ENCODE data around the gene INSYN2B. TPM values are rescaled to one million over a fixed set of nuclear protein-coding genes. Genes with fewer than 3 reads are reported as not detected.

Gene INSYN2B
- not detected for total RNA-seq
- polyA plus RNA-seq = under 1 TPM; 0.08 to 0.12 TPM
- not detected for total RNA-seq

DNA sequence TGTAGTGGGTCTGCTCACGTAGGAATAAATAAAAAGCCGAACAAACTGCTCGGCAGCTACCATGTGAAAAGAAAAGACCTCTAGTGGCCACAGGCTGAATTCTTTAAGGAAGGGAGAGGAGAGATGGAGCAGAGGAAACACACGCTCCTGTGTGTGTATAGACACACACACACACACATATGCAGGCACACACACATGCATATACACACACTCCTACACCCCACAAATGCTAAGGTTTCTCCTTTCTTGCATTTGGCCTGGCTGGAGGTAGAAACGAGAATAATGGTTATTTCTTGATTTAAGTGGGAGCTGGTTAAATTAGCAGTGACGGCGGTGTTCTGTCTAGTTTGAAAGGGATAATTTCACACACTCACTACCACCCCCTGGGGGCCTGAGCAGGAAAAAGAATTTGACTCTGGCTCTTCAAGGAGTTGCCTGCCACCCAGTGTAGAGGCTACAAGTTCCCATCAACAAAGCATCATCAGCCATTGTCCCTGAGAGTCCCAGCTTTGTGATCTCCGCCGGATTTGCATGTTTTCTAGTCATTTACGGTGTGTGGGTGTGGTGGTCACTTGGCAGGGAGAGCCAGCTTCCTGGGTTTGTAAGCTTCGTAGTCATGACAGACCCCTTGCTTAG is at the start of gene INSYN2B:
INSYN2B (minus strand) TSS at position 78 of the 636 bp plus-strand sequence. CDS start 96,597 bp downstream, outside the sequence.
- ChIA-PET POLR2A (no interaction called here), CTCF (interaction anchor here (0.9 kb wide), 1 partner anchor 366 kb away, joined by 3 read pairs; no protein-coding TSS in a partner anchor)
- Mint-ChIP-seq H3K27ac (peak within 1 kb of the TSS in 3 of 9 donors; percentile 9 to 28 (median 10)), H3K4me1 (peaks cover 0 to 5% (median 0%) of the 10 kb centered on the region in 7 donors), H3K36me3 (peaks cover 12 to 46% (median 28%) of the 10 kb centered on the region in 5 donors), H3K4me3 (no peak within 1 kb of the TSS), H3K27me3 (no peaks in the 10 kb centered on the region), H3K9me3 (peaks cover 0 to 1% (median 0%) of the 10 kb centered on the region in 11 donors)
- H3K9me3 ChIP-seq (ENCODE audit: control insufficient read depth in 2 of 3, low read length in 3 of 3) = no peaks in the 10 kb centered on the region
- H3K27ac ChIP-seq (ENCODE audit: low read depth, low read length) = no peak within 1 kb of the TSS
- H3K4me1 ChIP-seq (ENCODE audit: control insufficient read depth in 2 of 2, insufficient read depth in 2 of 2, low read length in 2 of 2) = no peaks in the 10 kb centered on the region
- no peaks in the 10 kb centered on the region for H3K27me3 ChIP-seq (ENCODE audit: control insufficient read depth in 2 of 2, insufficient read depth in 2 of 2, low read length in 2 of 2)
- peaks cover 13 to 36% (median 15%) of the 10 kb centered on the region in 3 experiments for H3K36me3 ChIP-seq (ENCODE audit: control insufficient read depth in 2 of 3, insufficient read depth in 3 of 3, low read length in 3 of 3)
- intact Hi-C loops (cut with micrococcal nuclease) = loop anchor here in 1 of 2 donors (10.0 kb wide), 1 partner anchor 226 kb away; no protein-coding TSS in a partner anchor
- DNase-seq (peak in 1 of 9 donors; percentile 23), ATAC-seq (peak; percentile 53)
- no peak within 1 kb of the TSS for H3K4me3 ChIP-seq (ENCODE audit: low read length)

- peaks cover 0 to 2% (median 0%) of the 10 kb centered on the region in 11 donors for H3K9me3 Mint-ChIP-seq
- no peak overlapping the region for H3K4me3 Mint-ChIP-seq
- ChIA-PET POLR2A (no interaction called here), CTCF (no interaction called here)
- H3K27me3 Mint-ChIP-seq = no peaks in the 10 kb centered on the region
- H3K4me1 Mint-ChIP-seq = peaks cover 0 to 9% (median 0%) of the 10 kb centered on the region in 7 donors
- peaks cover 23 to 78% (median 47%) of the 10 kb centered on the region in 5 donors for H3K36me3 Mint-ChIP-seq
- Histone ChIP-seq H3K27me3 (ENCODE audit: control insufficient read depth in 2 of 2, insufficient read depth in 2 of 2, low read length in 2 of 2) (no peaks in the 10 kb centered on the region), H3K4me3 (ENCODE audit: low read length) (no peak overlapping the region), H3K9me3 (ENCODE audit: control insufficient read depth in 2 of 3, low read length in 3 of 3) (no peaks in the 10 kb centered on the region), H3K36me3 (ENCODE audit: control insufficient read depth in 2 of 3, insufficient read depth in 3 of 3, low read length in 3 of 3) (peaks cover 0 to 85% (median 14%) of the 10 kb centered on the region in 3 experiments), H3K27ac (ENCODE audit: low read depth, low read length) (no peak overlapping the region), H3K4me1 (ENCODE audit: control insufficient read depth in 2 of 2, insufficient read depth in 2 of 2, low read length in 2 of 2) (no peaks in the 10 kb centered on the region)
- peak overlapping the region in 3 of 9 donors; percentile 9 to 42 (median 20) for H3K27ac Mint-ChIP-seq
- intact Hi-C loops (cut with micrococcal nuclease) = no loop called here
- DNase-seq = no peak
- ATAC-seq = no peak
These were observed 47.8 kb upstream of the INSYN2B start for GRCh38 chr5:170028124-170028523.

GRCh38 chr5:170025853-170026252 is 45.6 kb upstream of the INSYN2B start:
- H3K4me3 ChIP-seq (ENCODE audit: low read length) = no peak overlapping the region
- peak overlapping the region in 1 of 9 donors; percentile 14 for H3K27ac Mint-ChIP-seq
- H3K4me3 Mint-ChIP-seq = peak overlapping the region in 1 of 10 donors; percentile 33
- no peaks in the 10 kb centered on the region for H3K27me3 ChIP-seq (ENCODE audit: control insufficient read depth in 2 of 2, insufficient read depth in 2 of 2, low read length in 2 of 2)
- H3K9me3 ChIP-seq (ENCODE audit: control insufficient read depth in 2 of 3, low read length in 3 of 3) = no peaks in the 10 kb centered on the region
- H3K27ac ChIP-seq (ENCODE audit: low read depth, low read length) = no peak overlapping the region
- intact Hi-C loops (cut with micrococcal nuclease) = no loop called here
- H3K36me3 ChIP-seq (ENCODE audit: control insufficient read depth in 2 of 3, insufficient read depth in 3 of 3, low read length in 3 of 3) = peaks cover 0 to 93% (median 11%) of the 10 kb centered on the region in 3 experiments
- peaks cover 30 to 85% (median 55%) of the 10 kb centered on the region in 5 donors for H3K36me3 Mint-ChIP-seq
- ChIA-PET POLR2A (no interaction called here), CTCF (no interaction called here)
- no peak for DNase-seq
- ATAC-seq = no peak
- no peaks in the 10 kb centered on the region for H3K27me3 Mint-ChIP-seq
- peaks cover 0 to 9% (median 0%) of the 10 kb centered on the region in 7 donors for H3K4me1 Mint-ChIP-seq
- peaks cover 0 to 2% (median 0%) of the 10 kb centered on the region in 11 donors for H3K9me3 Mint-ChIP-seq
- no peaks in the 10 kb centered on the region for H3K4me1 ChIP-seq (ENCODE audit: control insufficient read depth in 2 of 2, insufficient read depth in 2 of 2, low read length in 2 of 2)

DNA sequence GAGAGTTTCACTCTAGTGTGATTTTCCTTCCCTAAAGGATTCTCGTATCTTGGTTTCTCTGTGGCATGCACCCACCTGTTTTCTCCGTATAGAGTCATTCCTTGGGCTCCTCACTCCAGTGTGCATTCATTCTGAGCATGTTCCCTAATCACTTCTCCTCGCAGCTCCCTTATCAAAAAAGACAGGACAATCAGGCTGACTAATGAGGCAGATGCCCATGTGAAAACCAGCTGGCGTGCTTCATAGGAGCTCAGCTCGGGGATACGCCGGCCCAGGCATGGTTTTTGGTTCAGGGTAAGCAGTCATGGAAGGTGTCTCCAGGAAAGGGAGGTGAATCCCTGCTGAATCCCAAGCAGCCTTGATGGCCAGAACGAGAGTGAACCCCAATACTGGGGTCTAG is 41.2 kb upstream of the INSYN2B start:
- no peak for ATAC-seq
- ChIA-PET CTCF (no interaction called here), POLR2A (no interaction called here)
- H3K27ac Mint-ChIP-seq = no peak overlapping the region
- Histone ChIP-seq H3K27me3 (ENCODE audit: control insufficient read depth in 2 of 2, insufficient read depth in 2 of 2, low read length in 2 of 2) (no peaks in the 10 kb centered on the region), H3K9me3 (ENCODE audit: control insufficient read depth in 2 of 3, low read length in 3 of 3) (no peaks in the 10 kb centered on the region), H3K4me1 (ENCODE audit: control insufficient read depth in 2 of 2, insufficient read depth in 2 of 2, low read length in 2 of 2) (no peaks in the 10 kb centered on the region), H3K27ac (ENCODE audit: low read depth, low read length) (no peak overlapping the region), H3K36me3 (ENCODE audit: control insufficient read depth in 2 of 3, insufficient read depth in 3 of 3, low read length in 3 of 3) (peaks cover 6 to 91% (median 11%) of the 10 kb centered on the region in 3 experiments), H3K4me3 (ENCODE audit: low read length) (no peak overlapping the region)
- H3K36me3 Mint-ChIP-seq = peaks cover 31 to 77% (median 43%) of the 10 kb centered on the region in 5 donors
- peaks cover 0 to 17% (median 0%) of the 10 kb centered on the region in 7 donors for H3K4me1 Mint-ChIP-seq
- peaks cover 0 to 2% (median 0%) of the 10 kb centered on the region in 11 donors for H3K9me3 Mint-ChIP-seq
- H3K4me3 Mint-ChIP-seq = no peak overlapping the region
- no peak for DNase-seq
- H3K27me3 Mint-ChIP-seq = no peaks in the 10 kb centered on the region
- intact Hi-C loops (cut with micrococcal nuclease) = no loop called here

DNA sequence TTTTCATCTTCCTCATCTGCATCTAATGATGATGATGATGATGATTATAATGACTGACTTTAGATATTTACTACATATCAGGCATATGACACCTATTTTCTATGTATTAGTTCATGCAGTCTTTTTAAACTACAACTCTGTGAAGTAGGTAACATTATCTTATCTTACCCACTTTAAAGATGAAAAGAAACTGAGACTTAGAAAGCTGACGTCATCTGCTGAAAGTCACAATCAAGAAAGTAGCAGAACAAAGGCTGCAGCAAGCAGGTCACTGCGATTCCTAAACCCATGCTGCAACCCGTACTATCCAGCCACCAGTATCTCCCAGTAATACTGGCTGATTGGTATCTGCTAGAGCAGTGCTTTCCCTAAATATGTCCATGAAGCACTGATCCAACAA is 40.1 kb upstream of the INSYN2B start:
- Mint-ChIP-seq H3K27ac (peak overlapping the region in 1 of 9 donors; percentile 8), H3K36me3 (peaks cover 25 to 74% (median 38%) of the 10 kb centered on the region in 5 donors), H3K4me3 (no peak overlapping the region), H3K4me1 (peaks cover 0 to 8% (median 0%) of the 10 kb centered on the region in 7 donors), H3K9me3 (peaks cover 0 to 2% (median 0%) of the 10 kb centered on the region in 11 donors), H3K27me3 (no peaks in the 10 kb centered on the region)
- intact Hi-C loops (cut with micrococcal nuclease) = no loop called here
- Histone ChIP-seq H3K27ac (ENCODE audit: low read depth, low read length) (no peak overlapping the region), H3K36me3 (ENCODE audit: control insufficient read depth in 2 of 3, insufficient read depth in 3 of 3, low read length in 3 of 3) (peaks cover 6 to 83% (median 11%) of the 10 kb centered on the region in 3 experiments), H3K27me3 (ENCODE audit: control insufficient read depth in 2 of 2, insufficient read depth in 2 of 2, low read length in 2 of 2) (no peaks in the 10 kb centered on the region), H3K4me1 (ENCODE audit: control insufficient read depth in 2 of 2, insufficient read depth in 2 of 2, low read length in 2 of 2) (no peaks in the 10 kb centered on the region), H3K4me3 (ENCODE audit: low read length) (no peak overlapping the region), H3K9me3 (ENCODE audit: control insufficient read depth in 2 of 3, low read length in 3 of 3) (no peaks in the 10 kb centered on the region)
- DNase-seq (no peak), ATAC-seq (no peak)
- POLR2A ChIA-PET = no interaction called here
- CTCF ChIA-PET = no interaction called here

GRCh38 chr5:170012622-170013021 is 32.3 kb upstream of the INSYN2B start:
- no peaks in the 10 kb centered on the region for H3K4me1 ChIP-seq (ENCODE audit: control insufficient read depth in 2 of 2, insufficient read depth in 2 of 2, low read length in 2 of 2)
- H3K9me3 ChIP-seq (ENCODE audit: control insufficient read depth in 2 of 3, low read length in 3 of 3) = no peaks in the 10 kb centered on the region
- Mint-ChIP-seq H3K9me3 (peaks cover 0 to 1% (median 0%) of the 10 kb centered on the region in 11 donors), H3K4me3 (no peak overlapping the region), H3K27ac (peak overlapping the region in 3 of 9 donors; percentile 7 to 81 (median 69)), H3K4me1 (peaks cover 0 to 12% (median 0%) of the 10 kb centered on the region in 7 donors), H3K27me3 (no peaks in the 10 kb centered on the region), H3K36me3 (peaks cover 24 to 65% (median 38%) of the 10 kb centered on the region in 5 donors)
- CTCF ChIA-PET = no interaction called here
- POLR2A ChIA-PET = no interaction called here
- intact Hi-C loops (cut with micrococcal nuclease) = no loop called here
- H3K27me3 ChIP-seq (ENCODE audit: control insufficient read depth in 2 of 2, insufficient read depth in 2 of 2, low read length in 2 of 2) = no peaks in the 10 kb centered on the region
- ATAC-seq (no peak), DNase-seq (no peak)
- peaks cover 0 to 50% (median 6%) of the 10 kb centered on the region in 3 experiments for H3K36me3 ChIP-seq (ENCODE audit: control insufficient read depth in 2 of 3, insufficient read depth in 3 of 3, low read length in 3 of 3)
- no peak overlapping the region for H3K27ac ChIP-seq (ENCODE audit: low read depth, low read length)
- no peak overlapping the region for H3K4me3 ChIP-seq (ENCODE audit: low read length)
